Activated CD4-positive, CD25-positive, alpha-beta regulatory T cell treated with anti-CD3 and anti-CD28 coated beads, Interleukin-2, amount 50 U/mL, for 72 hours (primary cell): ENCODE results near the gene SCN5A.

ENCODE experiments used
- DNase-seq: peaks from one replicate; pipeline ENCODE4 v3.0.0; 2021

SCN5A gene

GRCh38 chr3:38647217-38647970 lies 2.1 kb downstream of the SCN5A start:
- no peak for DNase-seq

GRCh38 chr3:38646630-38647029 lies 2.9 kb downstream of the SCN5A start:
- DNase-seq, result no peak

GRCh38 chr3:38646062-38646461 lies 3.4 kb downstream of the SCN5A start:
- no peak for DNase-seq

- no peak for DNase-seq
Measured at GRCh38 chr3:38645601-38646000, 3.9 kb downstream of the SCN5A start.

GRCh38 chr3:38645076-38645475 lies 4.4 kb downstream of the SCN5A start:
- DNase-seq, result no peak

GRCh38 chr3:38644662-38645053 lies 4.8 kb downstream of the SCN5A start:
- no peak for DNase-seq

GRCh38 chr3:38644016-38644661 lies 5.3 kb downstream of the SCN5A start:
- peak; percentile 17 for DNase-seq

- DNase-seq, result peak; percentile 1
Measured at GRCh38 chr3:38643592-38643991, 5.9 kb downstream of the SCN5A start.

GRCh38 chr3:38643090-38643489 lies 6.4 kb downstream of the SCN5A start:
- DNase-seq, result peak; percentile 2

GRCh38 chr3:38641461-38642110 lies 7.9 kb downstream of the SCN5A start:
- DNase-seq, result no peak

GRCh38 chr3:38640661-38641452 lies 8.6 kb downstream of the SCN5A start:
- no peak for DNase-seq

GRCh38 chr3:38638354-38638753 lies 11.1 kb downstream of the SCN5A start:
- no peak for DNase-seq

- DNase-seq, result no peak
Measured at GRCh38 chr3:38637906-38638305, 11.6 kb downstream of the SCN5A start.

GRCh38 chr3:38636881-38637280 lies 12.6 kb downstream of the SCN5A start:
- DNase-seq, result no peak

GRCh38 chr3:38636464-38636863 lies 13.0 kb downstream of the SCN5A start:
- no peak for DNase-seq

- no peak for DNase-seq
Measured at GRCh38 chr3:38634111-38634510, 15.4 kb downstream of the SCN5A start.

- no peak for DNase-seq
Measured at GRCh38 chr3:38632989-38633388, 16.5 kb downstream of the SCN5A start.

- no peak for DNase-seq
Measured at GRCh38 chr3:38630606-38631005, 18.9 kb downstream of the SCN5A start.

GRCh38 chr3:38630070-38630469 lies 19.4 kb downstream of the SCN5A start:
- DNase-seq, result no peak

GRCh38 chr3:38628835-38629234 lies 20.7 kb downstream of the SCN5A start:
- DNase-seq, result no peak

GRCh38 chr3:38627956-38628355 lies 21.5 kb downstream of the SCN5A start:
- DNase-seq, result no peak

GRCh38 chr3:38626171-38626570 lies 23.3 kb downstream of the SCN5A start:
- no peak for DNase-seq

- DNase-seq, result no peak
Measured at GRCh38 chr3:38623539-38623938, 25.9 kb downstream of the SCN5A start.
